Activated CD4-positive, CD25-positive, alpha-beta regulatory T cell treated with anti-CD3 and anti-CD28 coated beads, Interleukin-2, amount 50 U/mL, for 16 hours (primary cell): ENCODE data around the gene HECTD4.
"Not testable (repeated sequence)": the region's sequence is repeated elsewhere in the genome, so short reads cannot be mapped to it uniquely, and the experiment has no call there.

Source experiments
- DNase-seq: peaks from one replicate; pipeline ENCODE4 v3.0.0-alpha.2; 2020; ENCODE audit warnings: low read depth, low spot score

HECTD4 gene

GRCh38 chr12:112275207-112275606 is 107.0 kb downstream of the HECTD4 start:
- no peak for DNase-seq

GRCh38 chr12:112270673-112271072 is 111.6 kb downstream of the HECTD4 start:
- no peak for DNase-seq

DNA sequence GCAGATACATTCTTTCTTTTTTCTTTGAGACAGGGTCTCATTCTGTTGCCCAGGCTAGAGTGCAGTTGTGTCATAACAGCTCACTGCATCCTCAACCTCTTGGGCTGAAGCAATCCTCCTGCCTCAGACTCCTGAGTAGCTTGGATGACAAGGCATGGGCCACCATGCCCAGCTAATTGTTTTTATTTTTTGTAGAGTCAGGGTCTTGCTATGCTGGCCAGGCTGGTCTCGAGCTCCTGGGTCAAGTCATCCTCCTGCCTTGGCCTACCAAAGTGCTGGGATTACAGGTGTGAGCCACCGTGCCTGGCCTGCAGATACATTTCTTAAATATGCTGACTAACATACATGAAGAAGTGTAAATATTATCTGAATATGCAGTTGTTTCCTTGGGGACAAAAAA is 115.8 kb downstream of the HECTD4 start:
- no peak for DNase-seq

DNA sequence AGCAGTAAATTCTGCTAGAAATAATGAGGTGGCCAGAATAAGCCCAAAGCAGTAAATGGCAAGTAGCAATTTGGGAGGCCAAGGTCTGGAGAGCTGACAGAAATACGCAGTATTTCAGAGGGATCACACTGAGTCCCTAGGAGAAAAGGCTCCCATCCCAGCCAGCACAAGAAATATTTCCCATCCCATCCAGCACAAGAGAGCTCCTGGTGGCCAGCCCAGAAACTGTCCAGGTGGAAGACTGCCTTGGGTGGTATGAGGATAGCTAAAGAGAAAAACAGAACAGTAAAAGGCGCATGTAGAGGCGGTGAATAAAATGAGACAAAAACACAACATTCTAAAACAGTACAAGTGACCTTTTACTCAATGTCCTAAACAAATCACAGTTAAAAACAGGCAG is 120.7 kb downstream of the HECTD4 start:
- DNase-seq = no peak

DNA sequence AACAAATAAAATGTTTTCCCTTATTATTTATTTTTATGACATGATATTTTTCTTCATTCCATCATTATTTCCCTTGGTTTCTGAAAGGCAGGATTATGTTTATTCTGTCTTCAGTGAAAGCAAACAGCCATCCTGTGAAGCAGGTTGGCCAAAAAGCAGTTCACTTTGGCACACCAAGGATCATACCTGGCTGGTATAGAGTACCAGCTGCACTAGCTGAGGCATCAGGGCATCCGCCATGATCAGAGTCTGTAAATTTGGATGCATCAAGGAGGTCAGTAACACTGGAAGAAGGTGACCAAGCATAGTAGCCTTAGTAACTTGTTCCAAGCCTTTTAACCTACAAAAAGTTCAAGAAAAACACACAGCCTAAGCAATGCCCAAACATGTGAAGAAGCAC is 123.3 kb downstream of the HECTD4 start:
- DNase-seq = no peak

GRCh38 chr12:112256780-112257179 is 125.5 kb downstream of the HECTD4 start:
- no peak for DNase-seq

DNA sequence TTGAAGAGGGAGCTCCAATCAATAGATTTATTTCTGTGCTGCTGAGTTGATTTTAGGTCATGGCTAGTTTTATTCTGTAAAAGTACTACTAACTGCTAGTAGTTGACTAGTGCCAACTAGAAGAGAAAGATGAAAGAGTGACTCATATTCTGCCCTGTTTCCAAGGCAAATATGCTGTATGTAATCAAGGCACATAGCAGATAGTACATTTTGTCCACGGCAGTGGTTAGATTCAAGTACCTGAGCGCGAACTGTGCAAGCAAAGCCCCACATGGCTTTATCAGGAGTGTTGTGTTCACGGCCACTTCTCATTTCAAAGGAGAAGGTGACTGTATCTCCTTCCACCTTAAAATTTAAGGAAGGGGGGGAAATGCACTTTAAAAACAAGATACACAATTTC is 130.0 kb downstream of the HECTD4 start:
- no peak for DNase-seq

- not testable (repeated sequence) for DNase-seq
These were observed 137.3 kb downstream of the HECTD4 start for GRCh38 chr12:112244902-112245301.

DNA sequence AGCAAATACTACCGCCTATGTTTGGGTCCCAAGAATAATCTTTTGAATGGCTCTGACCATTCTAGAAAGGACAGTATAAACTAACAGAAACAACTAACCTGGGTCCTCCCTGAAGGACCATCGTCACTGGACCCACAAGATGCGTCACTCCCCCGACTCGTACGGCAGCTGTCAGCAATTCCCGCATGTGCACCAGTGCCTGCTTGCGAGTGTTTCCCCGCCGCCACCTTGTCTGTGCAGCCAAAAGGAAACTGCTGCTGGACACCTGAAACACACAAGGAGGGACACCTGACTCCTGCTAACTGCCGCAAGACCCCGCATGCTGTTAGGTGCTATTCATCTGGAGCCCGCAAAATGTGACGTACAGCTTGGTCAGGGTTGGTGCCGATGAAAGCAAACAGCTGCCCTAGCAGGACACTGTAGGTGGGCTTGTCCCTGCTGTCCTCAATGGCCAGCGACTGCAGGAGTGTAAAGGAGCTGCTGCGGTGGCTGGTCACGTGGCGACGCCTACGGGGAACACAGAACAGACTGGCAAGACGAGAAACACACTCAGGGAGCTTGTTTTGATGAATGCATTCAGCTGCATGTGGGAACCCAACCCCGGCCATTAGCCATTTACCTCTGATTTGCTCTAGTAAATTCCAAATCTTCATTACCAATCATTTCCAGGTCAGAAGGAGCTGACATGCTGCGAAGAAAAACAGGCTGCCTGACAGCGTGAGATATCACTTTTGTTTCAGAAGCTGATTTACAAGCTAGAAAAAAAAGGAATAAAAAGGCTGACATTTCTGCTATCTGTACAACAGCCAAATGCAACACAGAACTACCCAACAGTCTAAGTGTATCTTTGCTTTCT is 138.7 kb downstream of the HECTD4 start:
- no peak for DNase-seq

DNA sequence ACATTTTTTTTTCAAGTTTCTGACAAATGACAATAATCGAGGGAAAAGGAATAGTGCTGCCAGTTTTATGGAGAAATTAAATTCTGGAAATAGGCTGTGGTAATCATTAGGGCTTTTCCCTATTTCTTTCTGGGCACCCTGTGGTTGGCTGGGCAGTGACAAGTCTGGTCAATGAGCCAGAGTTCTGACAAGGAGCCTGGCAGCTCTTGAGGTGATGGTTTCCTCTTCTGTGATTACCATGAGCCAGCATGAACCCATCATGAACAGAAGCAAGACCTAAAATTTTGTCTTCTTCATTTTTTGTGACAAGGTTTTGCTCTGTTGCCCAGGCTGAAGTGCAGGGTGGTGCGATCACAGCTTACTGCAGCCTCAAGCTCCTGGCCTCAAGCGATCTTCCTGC is 141.1 kb downstream of the HECTD4 start:
- no peak for DNase-seq

DNA sequence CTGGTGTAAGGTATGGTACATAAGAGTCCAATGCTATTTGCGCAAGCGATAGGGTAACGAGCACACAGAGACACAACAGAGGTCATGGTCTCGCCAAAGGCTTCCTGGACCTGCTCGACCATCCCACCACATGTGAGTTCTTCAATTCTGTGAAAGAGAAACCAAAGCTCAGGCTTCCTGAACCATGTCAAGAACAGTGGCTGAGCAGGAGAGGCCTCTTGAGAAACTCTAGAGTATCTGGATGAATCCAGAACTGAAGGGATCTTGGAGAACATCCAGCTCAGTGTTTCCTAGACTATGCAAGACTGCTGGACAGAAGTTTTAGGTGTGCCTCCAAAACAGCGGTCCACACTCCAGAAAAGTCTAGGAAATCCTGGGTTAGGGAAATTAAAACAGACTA is 142.3 kb downstream of the HECTD4 start:
- DNase-seq = no peak

- no peak for DNase-seq
These were observed 143.2 kb downstream of the HECTD4 start for GRCh38 chr12:112239020-112239419.

- no peak for DNase-seq
These were observed 143.8 kb downstream of the HECTD4 start for GRCh38 chr12:112238441-112238840.

DNA sequence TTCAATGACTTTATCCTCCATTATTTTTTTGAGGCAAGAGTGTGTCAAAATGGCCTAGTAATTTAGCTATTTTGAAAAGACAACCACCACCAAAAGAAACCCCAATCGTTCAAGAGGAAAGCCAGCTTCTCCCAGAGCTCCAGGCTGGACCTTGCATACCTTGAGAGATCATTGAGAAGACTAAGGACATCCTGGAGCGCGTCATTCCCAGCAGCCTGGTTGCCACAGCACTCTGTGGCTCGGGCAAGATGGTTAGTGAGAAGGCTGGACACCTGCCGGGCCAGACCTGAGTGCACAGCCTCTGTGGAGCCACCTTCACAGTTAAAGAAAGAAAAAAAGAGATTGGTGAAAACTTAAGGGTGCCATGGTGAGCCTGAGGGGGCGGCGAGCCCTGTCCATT is 145.4 kb downstream of the HECTD4 start:
- no peak for DNase-seq

- DNase-seq = no peak
These were observed 145.8 kb downstream of the HECTD4 start for GRCh38 chr12:112236386-112236785.

DNA sequence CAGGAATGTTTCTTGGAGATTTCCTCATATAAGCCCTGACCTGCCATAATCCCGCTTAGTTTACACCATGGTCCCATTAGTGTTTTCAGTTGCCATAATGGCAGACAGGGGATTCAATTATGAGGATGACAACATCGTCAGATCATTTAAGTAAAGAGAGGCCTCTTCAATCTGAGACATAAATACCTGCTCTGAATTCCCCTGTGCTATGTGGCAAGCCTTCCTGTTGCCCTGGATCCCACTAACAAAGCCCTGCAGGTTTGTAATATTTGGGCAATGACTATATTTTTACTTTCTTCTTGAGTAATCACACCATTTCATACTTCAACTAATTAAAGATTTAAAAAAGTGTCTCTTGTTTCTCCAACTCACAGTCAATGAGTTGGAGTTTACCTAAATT is 147.9 kb downstream of the HECTD4 start:
- no peak for DNase-seq

DNA sequence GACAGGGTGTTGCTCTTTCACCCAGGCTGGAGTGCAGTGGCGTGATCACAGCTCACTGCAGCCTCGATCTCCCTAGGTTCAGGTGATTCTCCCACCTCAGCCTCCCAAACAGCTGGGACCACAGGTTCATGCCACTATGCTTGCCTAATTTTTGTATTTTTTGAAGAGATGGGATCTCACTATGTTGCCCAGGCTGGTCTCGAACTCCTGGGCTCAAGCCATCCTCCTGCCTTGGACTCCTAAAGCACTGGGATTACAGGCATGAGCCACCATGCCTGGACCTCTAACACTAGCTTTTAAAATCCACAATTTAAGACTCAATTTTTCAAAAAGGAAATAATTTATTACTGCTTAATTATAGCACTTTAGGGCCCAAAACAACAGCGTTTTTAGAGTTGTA is 149.0 kb downstream of the HECTD4 start:
- no peak for DNase-seq

DNA sequence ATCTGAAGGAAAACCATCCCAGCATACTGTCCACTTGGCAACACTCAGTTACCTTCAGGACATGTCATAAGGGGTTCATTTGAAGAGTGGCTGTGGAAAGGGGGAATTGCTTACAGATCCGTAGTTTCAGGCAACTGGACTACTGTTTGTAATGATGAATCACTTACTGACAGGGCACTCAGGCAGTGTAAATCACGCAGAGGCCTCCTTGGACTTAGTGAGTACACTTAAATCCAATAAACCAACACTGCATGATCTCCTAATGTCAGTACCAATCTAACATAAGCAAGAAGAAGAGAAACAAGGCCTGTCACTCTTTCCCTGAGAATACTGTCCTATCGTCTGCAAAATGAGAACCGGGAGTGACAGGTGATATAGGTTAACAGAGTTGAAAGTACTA is 152.1 kb downstream of the HECTD4 start:
- no peak for DNase-seq

GRCh38 chr12:112226768-112227167 is 155.5 kb downstream of the HECTD4 start:
- DNase-seq = no peak

- not testable (repeated sequence) for DNase-seq
These were observed 161.6 kb downstream of the HECTD4 start for GRCh38 chr12:112220628-112221027.

- no peak for DNase-seq
These were observed 163.0 kb downstream of the HECTD4 start for GRCh38 chr12:112219195-112219594.

- no peak for DNase-seq
These were observed 164.1 kb downstream of the HECTD4 start for GRCh38 chr12:112218150-112218549.

DNA sequence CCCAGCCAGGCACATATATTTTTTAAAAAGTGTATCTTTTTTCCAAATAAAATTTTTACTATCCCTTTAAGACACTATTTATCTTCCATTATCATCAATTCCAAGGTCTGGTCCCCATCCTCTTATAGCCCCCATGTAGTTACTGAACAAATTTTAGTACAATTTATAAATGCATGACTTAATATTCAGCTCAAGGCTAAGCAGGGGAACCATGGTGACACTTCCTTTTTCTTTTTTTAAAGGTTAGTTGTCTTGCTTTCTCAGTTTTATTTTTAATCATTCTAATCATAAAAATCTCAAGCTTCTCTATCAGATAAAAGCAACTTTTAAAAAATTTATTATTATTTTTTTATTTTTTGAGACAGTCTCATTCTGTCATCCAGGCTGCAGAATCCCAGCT is 164.6 kb downstream of the HECTD4 start:
- no peak for DNase-seq

DNA sequence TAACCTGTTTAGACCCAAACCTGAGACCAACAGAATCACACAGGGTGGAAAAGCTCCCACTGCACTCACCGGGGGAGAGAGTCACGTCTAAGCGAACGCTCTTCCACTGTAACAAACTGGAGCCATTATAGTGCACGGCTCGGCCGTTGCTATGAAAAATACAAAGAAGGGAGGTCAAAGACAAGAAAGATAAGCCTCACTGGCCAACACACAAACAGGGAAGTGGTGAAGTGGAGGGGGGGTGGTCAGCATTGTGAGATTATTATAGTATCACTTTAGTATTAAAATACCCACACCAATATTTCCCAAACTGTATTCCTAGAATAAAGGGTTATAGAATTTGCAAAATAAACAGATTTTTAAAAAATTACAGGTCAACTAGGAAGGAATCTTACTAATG is 166.0 kb downstream of the HECTD4 start:
- no peak for DNase-seq
